GM12892 (cell line): ENCODE results near the gene GFPT1.

ENCODE experiments used
- POLR2A ChIP-seq: IDR thresholded peaks from 2 replicates; pipeline ENCODE4 v1.6.1; 2011; ENCODE audit warnings: low read depth, low read length, control low read depth
- POLR2AphosphoS5 ChIP-seq: IDR thresholded peaks from 2 replicates; pipeline ENCODE4 v1.6.1; 2011; ENCODE audit warnings: low read depth, low read length, control low read depth
- TAF1 ChIP-seq: IDR thresholded peaks from 2 replicates; pipeline ENCODE4 v1.6.1; 2011; ENCODE audit warnings: low read depth, mild to moderate bottlenecking, control low read depth, low read length, borderline replicate concordance

DNA sequence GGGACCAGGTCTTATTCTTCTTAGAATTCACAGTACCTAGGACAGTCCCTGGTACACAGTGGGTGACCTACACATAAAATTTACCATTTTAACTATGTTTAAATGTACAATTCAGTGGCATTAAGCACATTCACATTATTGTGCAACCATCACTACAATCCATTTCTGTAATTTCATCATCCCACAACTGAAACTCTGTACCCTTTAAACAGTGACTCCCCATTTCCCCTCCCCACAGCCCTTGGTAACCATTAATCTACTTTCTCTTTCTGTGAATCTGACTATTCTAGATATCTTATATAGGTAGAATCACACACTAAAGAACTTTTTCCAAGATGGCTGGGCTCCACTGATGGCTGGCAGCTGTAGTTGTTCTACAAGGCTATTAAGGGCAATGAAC is 41.6 kb downstream of the GFPT1 start:
- TF ChIP-seq POLR2A (no peak), POLR2AphosphoS5 (no peak), TAF1 (no peak)
